Left lobe of liver (tissue), 2 donors: ENCODE data around the gene CALML6. TPM values are rescaled to one million over a fixed set of nuclear protein-coding genes. Genes with fewer than 3 reads are reported as not detected.
"Not testable (repeated sequence)": the region's sequence is repeated elsewhere in the genome, so short reads cannot be mapped to it uniquely, and the experiment has no call there.

Experiments used
- ATAC-seq: fragments of 200-7000 bp; cut with Tn5 transposase; one replicate; pipeline ENCODE4 v1.9.1; 2020; ENCODE audit warnings: mild to moderate bottlenecking, moderate library complexity
- DNase-seq: peaks from one replicate; pipeline ENCODE4 v3.0.0-alpha.2; 2020; ENCODE audit warnings: low spot score
- total RNA-seq: library from RNA; stranded (reverse); gene quantifications from one replicate; pipeline ENCODE4 v1.2.1, GENCODE V29; 2021
- donor health status: DM: no; HTN: no; CAD: no; lungs with moderate emphysema.
- donor health status: DM: no; HTN: yes; CAD: no.

CALML6 gene
- total RNA-seq, 1 donor from 2014 or later: 1.4 TPM

DNA sequence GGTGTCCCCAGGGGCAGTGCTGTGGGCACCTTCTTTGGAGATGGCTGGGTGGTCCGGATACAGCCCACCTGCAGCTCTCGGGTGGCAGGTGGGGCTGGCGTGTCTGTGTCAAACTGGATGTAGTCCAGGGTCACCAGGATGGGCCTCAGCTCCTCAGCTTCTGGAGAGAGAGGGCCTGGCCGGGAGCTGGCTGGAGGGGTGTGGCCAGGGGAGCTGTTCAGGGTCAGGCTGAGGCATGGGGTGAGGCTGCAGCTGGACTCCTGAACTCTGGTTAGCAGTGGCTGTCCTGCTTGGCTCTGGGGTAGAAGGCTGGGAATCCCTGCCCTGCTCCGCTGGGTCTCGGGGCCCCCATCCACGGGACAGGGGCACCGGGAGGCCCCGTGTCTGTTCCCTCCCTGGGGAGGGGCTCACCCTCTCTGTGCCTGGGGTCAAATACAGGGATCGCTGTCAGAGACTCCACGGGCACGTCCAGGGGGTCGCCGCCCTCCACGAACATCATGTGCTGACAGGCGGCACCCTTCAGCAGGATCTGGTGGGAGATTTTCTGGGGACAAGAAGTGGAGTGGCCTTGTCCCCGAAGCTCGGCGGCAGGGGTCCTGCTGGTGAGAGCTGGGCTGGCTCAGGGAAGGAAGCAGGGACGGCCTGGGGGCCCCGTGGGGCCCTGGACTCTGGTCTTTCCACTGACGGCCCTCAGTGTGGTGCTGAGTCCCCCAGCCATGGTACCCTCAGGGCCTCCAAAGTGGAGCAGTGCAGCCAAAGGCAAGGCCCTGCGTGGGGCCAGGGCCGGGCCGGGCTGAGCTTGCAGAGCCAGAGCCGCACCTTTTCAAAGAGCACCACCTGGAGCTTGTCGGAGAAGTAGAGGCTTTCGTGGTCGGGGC is 8.1 kb downstream of the CALML6 start:
- DNase-seq (peak; percentile 78), ATAC-seq (peak; percentile 37)

GRCh38 chr1:1924386-1924785 is 9.3 kb downstream of the CALML6 start:
- ATAC-seq (no peak), DNase-seq (no peak)

- ATAC-seq: no peak
Observed at GRCh38 chr1:1924849-1925248, 9.8 kb downstream of the CALML6 start.

DNA sequence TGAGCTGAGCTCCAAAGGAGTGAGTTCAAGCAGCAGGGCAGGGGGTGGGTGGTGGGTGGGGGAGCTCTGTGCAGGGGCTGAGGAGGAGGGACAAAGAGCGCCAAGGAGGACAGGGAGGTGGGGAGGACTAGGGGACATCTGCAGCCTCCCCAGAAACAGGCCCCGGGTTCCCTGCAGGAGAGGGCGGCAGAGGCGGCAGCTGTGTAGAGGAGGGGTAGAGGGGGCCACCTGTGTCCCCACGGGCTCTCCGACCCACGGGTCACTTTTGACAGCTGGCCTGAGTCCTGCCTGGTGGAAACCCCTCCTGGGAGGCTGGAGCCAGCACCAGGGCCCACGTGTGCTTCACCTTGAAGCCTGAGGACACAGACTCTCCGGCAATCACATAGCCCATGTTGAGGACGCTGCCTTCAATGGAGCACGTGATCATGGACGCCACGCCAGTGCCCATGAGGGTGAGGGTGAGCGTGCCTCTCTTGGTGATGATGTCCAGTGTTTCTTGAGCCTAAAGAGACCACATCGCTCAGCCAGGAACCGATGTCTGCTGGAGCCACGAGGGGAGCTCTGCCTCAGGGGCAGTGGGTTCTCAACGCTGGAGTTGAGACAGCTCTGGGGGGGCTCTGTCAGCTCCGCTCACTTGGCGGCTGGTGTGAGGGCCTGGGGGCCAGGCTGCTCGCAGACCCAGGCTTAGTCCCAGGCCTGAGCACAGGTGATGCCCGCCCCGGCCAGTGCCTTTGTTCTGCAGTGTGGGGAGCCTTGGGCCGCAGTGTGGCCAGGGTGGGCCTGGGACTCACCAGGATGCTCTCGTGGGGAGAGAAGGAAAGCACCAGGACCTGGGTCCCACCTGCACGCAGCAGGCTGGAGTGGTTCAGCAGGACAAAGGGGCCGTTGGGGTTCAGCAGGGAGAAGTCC is 10.6 kb downstream of the CALML6 start:
- ATAC-seq: no peak
- no peak for DNase-seq

More at GRCh38 chr1:1924849-1925248, 9.8 kb downstream of the CALML6 start:
- DNase-seq: no peak

- ATAC-seq (no peak), DNase-seq (no peak)
Observed at GRCh38 chr1:1926346-1926811, 11.3 kb downstream of the CALML6 start.

DNA sequence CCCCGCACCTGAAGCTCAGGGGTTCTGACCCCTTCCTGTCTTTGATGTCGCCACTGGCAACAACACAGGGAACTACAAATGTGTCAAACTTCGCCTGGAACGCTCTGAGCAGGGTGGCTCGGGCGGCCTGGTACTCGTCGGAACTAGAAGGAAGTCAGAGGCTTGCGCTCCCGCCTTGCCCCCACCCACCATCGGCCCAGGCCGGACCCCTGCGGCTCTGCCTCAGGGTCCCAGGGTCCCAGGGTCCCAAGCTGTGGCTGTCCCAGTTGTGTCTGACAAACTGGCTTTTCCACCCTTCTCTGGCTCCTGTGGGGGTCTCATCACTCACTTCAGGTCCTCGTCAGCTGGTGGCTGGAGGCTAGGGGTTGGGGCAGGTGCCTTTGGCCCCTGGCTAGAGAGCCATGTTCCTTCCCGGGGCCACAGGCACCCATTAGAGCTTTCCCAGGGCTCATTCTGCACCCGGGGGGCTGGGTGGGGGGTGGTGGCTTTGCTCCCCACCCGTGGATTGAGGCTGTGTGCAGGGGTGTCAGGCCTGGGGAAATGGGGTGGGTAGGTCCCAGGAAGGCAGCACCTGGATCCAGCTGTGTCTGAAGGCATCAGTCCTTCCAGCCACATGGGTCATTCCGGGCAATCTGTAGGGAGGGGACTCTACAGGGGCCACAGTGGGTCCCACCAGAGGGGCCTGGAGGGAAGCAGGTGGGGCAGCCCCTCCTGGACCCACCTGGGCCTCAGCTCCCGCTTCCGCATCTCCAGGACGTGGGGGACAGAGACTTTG is 12.0 kb downstream of the CALML6 start:
- ATAC-seq: no peak
- DNase-seq: no peak

DNA sequence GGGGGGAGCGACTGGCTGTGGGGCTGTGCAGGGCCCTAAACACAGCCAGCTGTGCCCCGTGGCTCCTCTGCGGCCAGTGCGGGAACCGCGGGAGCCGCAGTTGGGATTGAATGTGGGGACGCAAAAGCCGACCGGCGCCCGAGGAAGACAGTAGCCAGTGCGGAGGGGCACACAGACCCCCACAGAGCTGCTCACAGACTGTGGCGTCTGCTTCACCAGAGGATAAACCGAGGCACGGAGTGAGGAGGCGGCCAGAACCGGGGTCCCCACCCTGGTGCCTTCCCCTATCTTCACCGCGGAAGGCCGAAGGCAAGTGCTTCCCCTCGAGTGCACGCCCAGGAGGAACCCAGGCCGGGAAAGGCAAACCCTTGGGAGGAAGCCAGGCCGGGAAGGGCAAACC is 12.7 kb downstream of the CALML6 start:
- DNase-seq (peak; percentile 61), ATAC-seq (peak; percentile 14)

GRCh38 chr1:1928231-1929101 is 13.4 kb downstream of the CALML6 start:
- DNase-seq (peak; percentile 70), ATAC-seq (peak; percentile 49)

- no peak for DNase-seq
- peak; percentile 7 for ATAC-seq
Observed at GRCh38 chr1:1929102-1929638, 14.1 kb downstream of the CALML6 start.

GRCh38 chr1:1929639-1930545 is 14.8 kb downstream of the CALML6 start:
- no peak for ATAC-seq
- no peak for DNase-seq

GRCh38 chr1:1934848-1935247 is 19.8 kb downstream of the CALML6 start:
- DNase-seq, ATAC-seq: not testable (repeated sequence)

- ATAC-seq: no peak
- no peak for DNase-seq
Observed at GRCh38 chr1:1937061-1937460, 22.0 kb downstream of the CALML6 start.

DNA sequence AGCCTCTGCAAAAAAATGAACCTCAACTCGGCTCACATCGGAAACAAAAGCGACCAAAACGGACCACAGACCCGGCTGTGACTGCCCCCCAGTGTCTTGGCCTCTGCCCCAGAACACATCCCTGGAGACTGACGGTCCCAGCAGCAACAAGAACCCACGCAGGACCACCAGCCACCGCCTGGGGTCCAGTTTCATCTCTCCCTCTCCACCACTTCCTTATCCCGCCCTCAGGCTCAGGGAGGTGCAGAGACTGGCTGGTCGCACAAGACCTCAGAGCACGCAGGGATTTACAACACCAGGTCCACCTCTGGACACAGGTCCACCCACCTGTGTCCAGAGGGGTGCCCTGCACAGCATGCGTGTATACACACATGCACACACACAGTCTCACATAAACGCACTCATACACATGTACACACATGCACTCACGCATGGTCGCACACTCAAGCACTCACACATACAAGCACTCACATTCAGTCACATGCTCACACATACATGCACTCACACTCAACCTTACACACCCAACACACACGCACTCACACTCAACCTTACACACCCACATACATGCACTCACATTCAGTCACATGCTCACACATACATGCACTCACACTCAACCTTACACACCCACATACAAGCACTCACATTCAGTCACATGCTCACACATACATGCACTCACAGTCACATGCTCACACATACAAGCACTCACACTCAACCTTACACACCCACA is 22.7 kb downstream of the CALML6 start:
- no peak for DNase-seq
- ATAC-seq: no peak

GRCh38 chr1:1938276-1938573 is 23.2 kb downstream of the CALML6 start:
- DNase-seq: no peak
- ATAC-seq: no peak

DNA sequence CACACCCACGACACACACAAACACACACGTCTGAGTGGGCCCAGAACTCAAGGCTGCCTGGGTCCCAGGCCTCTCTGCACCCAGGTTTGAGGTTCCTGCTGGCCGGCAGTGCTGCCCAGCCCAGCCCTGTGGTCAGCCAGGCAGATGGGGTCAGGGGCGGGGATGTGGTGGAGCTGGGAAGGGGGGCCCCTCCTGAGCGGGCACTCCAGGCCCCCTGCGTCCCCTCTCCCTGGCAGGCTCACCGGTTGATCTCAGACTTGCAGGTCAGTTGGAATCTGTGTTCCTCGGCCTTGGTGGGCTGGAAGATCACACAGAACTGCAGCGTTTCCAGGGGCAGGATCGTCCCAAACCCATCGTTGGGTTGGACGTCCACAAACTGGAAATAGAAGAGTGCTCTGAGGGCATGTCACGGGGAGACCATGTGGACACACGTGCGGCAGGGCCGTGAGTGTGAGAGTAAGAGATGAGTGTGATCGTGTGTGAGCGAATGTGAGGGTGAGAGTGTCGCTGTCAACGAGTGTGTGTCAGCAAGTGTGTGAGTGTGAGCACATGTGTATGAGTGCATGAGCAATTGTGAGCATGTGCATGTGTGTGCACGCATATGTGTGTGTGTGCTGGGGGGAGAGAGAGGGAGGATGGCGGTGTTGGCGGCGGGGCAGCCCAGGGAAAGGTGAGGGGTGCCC is 23.7 kb downstream of the CALML6 start:
- DNase-seq: no peak
- ATAC-seq: no peak

- DNase-seq (no peak), ATAC-seq (no peak)
Observed at GRCh38 chr1:1939296-1940122, 24.4 kb downstream of the CALML6 start.

DNA sequence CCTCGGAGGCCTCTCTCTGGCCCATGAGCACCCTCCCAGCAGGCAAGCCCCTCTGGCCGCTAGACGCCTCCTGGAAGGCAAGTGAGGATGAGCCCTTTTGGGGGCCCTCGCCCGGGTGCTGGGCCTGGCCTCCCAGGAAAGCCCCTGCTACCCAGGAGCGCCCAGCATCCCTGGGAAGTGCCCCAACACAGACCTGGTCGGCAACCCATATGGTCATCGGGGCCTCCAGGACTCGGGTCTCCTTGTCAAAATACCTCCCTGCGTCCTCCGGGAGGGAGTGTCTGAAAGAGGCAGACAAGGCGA is 25.0 kb downstream of the CALML6 start:
- DNase-seq (no peak), ATAC-seq (no peak)
